GM12878 (cell line): ENCODE data around the gene C2CD4D. TPM values are rescaled to one million over a fixed set of nuclear protein-coding genes. Genes with fewer than 3 reads are reported as not detected.

Experiments
- ATAC-seq: fragments of 200-7000 bp; cut with Tn5 transposase; 3 replicates; pipeline ENCODE4 v1.9.1; 2020; ENCODE audit warnings: mild to moderate bottlenecking, moderate library complexity
- BruUV-seq: library from RNA; stranded (reverse); fragments of 400-500 nt; replicated peaks from 2 replicates; lab custom pipeline; 2021; lab: Mats Ljungman, UMichigan
- CTCF ChIA-PET: fragments of 300-600 bp; sonication (Branson Sonifier 250); formaldehyde crosslinking; extraction: SDS; loops from one replicate; lab custom pipeline; 2021; ENCODE audit warnings: inconsistent platforms; lab: Yijun Ruan, JAX
- POLR2A ChIA-PET: fragments of 350-600 bp; formaldehyde crosslinking; extraction: SDS; loops from one replicate; lab custom pipeline; 2021; ENCODE audit warnings: inconsistent platforms; lab: Charles Lee
- RAD21 ChIA-PET: fragments of 300-600 bp; sonication (Branson Sonifier 250); formaldehyde crosslinking; loops from one replicate; lab custom pipeline; 2023; ENCODE audit warnings: antibody characterized with exemption; ENCODE audit not compliant: unreplicated experiment; lab: Charles Lee
- SMC1A ChIA-PET: fragments of 300-600 bp; sonication (Branson Sonifier 250); formaldehyde crosslinking; loops from one replicate; lab custom pipeline; 2023; ENCODE audit not compliant: unreplicated experiment, uncharacterized antibody; lab: Charles Lee
- DNase-seq: peaks from one replicate; pipeline ENCODE4 v3.0.0-alpha.2; 2011; ENCODE audit warnings: low read depth, low spot score
- FAIRE-seq: peaks from 3 replicates; lab custom pipeline; 2011; peaks lifted over from hg19 to GRCh38; lab: Jason Lieb, UNC
- H2AFZ ChIP-seq: 2 replicates; pipeline ENCODE4 v1.6.0; 2011; ENCODE audit warnings: low read depth, low read length, control low read depth; ENCODE audit not compliant: control insufficient read depth
- H3K27ac ChIP-seq: 2 replicates; pipeline ENCODE4 v1.5.1; 2011; ENCODE audit warnings: control low read depth; ENCODE audit not compliant: control insufficient read depth, insufficient read depth
- H3K27me3 ChIP-seq, 2 experiments: replicated peaks in 1 of 2; 2 replicates each; pipeline versions ENCODE4 v1.6.0 to v1.6.1; 2011; ENCODE audit warnings: low read length in 1 of 2; ENCODE audit not compliant: control insufficient read depth in 2 of 2, insufficient read depth in 2 of 2
- H3K36me3 ChIP-seq, 2 experiments: 2 replicates each; pipeline ENCODE4 v1.5.1; 2011; ENCODE audit warnings: low read length in 1 of 2; ENCODE audit not compliant: control insufficient read depth in 2 of 2, insufficient read depth in 2 of 2
- H3K4me1 ChIP-seq: 2 replicates; pipeline ENCODE4 v1.6.1; 2011; ENCODE audit warnings: mild to moderate bottlenecking, low read length, moderate library complexity, mixed read lengths; ENCODE audit not compliant: control insufficient read depth, insufficient read depth
- H3K4me2 ChIP-seq: 2 replicates; pipeline ENCODE4 v1.6.0; 2011; ENCODE audit warnings: control low read depth; ENCODE audit not compliant: control insufficient read depth, insufficient read depth
- H3K4me3 ChIP-seq: fragments of 200-600 bp; sonication (generic); 2 replicates; pipeline ENCODE4 v1.5.1; 2016
- H3K79me2 ChIP-seq: 2 replicates; pipeline ENCODE4 v1.6.0; 2011; ENCODE audit warnings: low read length; ENCODE audit not compliant: control insufficient read depth, insufficient read depth
- H3K9ac ChIP-seq: 2 replicates; pipeline ENCODE4 v1.8.0; 2011; ENCODE audit warnings: low read length, control low read depth, mixed read lengths; ENCODE audit not compliant: control insufficient read depth, insufficient read depth
- H3K9me3 ChIP-seq: replicated peaks from 3 replicates; pipeline ENCODE4 v1.5.1; 2011; ENCODE audit warnings: mild to moderate bottlenecking, low read length; ENCODE audit not compliant: control insufficient read depth, insufficient read depth
- H4K20me1 ChIP-seq: 2 replicates; pipeline ENCODE4 v1.6.0; 2011; ENCODE audit not compliant: control insufficient read depth, insufficient read depth
- MYB ChIP-seq: fragments of 150-350 bp; IDR thresholded peaks from 2 replicates; pipeline ENCODE4 v1.6.1; 2014; ENCODE audit warnings: mild to moderate bottlenecking, low read depth, low read length, borderline replicate concordance
- NFYB ChIP-seq: IDR thresholded peaks from 2 replicates; pipeline ENCODE4 v1.6.1; 2011; ENCODE audit warnings: low read depth, mild to moderate bottlenecking, low read length, improper control_type of control experiment, moderate library complexity; ENCODE audit not compliant: insufficient read depth
- NR2C2 ChIP-seq: IDR thresholded peaks from 2 replicates; pipeline ENCODE4 v1.6.1; 2011; ENCODE audit warnings: borderline replicate concordance, low read depth; ENCODE audit not compliant: control insufficient read depth, insufficient read length
- POLR2AphosphoS5 ChIP-seq: IDR thresholded peaks from 2 replicates; pipeline ENCODE4 v1.6.1; 2011; ENCODE audit warnings: mild to moderate bottlenecking, low read length, inconsistent platforms
- RB1 ChIP-seq: fragments of 450-650 bp; formaldehyde crosslinking; IDR thresholded peaks from 2 replicates; pipeline ENCODE4 v1.6.1; 2017; ENCODE audit warnings: mild to moderate bottlenecking, borderline replicate concordance
- SMARCA5 ChIP-seq: fragments of 450-650 bp; IDR thresholded peaks from 2 replicates; pipeline ENCODE4 v1.6.1; 2017; ENCODE audit warnings: mild to moderate bottlenecking
- STAT1 ChIP-seq: fragments of 450-650 bp; conservative IDR thresholded peaks from 2 replicates; pipeline ENCODE4 v1.6.1; 2014; ENCODE audit warnings: antibody characterized with exemption, mild to moderate bottlenecking
- SUZ12 ChIP-seq: fragments of 200-600 bp; sonication (generic); IDR thresholded peaks from one replicate; pipeline ENCODE4 v1.6.1; 2018; ENCODE audit warnings: antibody characterized with exemption, mild to moderate bottlenecking; ENCODE audit not compliant: unreplicated experiment
- ZNF207 ChIP-seq: fragments of 450-650 bp; IDR thresholded peaks from 2 replicates; pipeline ENCODE4 v1.6.1; 2014; ENCODE audit warnings: antibody characterized with exemption, mild to moderate bottlenecking, borderline replicate concordance
- WGBS: methylation state at CpG from one replicate; pipeline ENCODE4 v1.1.6; 2016; ENCODE audit warnings: low lambda C conversion rate; ENCODE audit not compliant: insufficient replicate concordance, insufficient coverage; ENCODE audit errors: missing lambda C conversion rate; 5-methylcytosine and 5-hydroxymethylcytosine counted together
- in situ Hi-C: fragments of 300-500 bp; cut with MboI; formaldehyde crosslinking; loops from 9 replicates; pipeline ENCODE4 v1.14.3; 2018; ENCODE audit warnings: mixed read lengths
- intact Hi-C: fragments of 100-400 bp; cut with micrococcal nuclease; formaldehyde crosslinking; loops from one replicate; pipeline ENCODE4 v1.14.2; 2022; ENCODE audit not compliant: unreplicated experiment
- polyA plus RNA-seq, 11 experiments: library from polyadenylated mRNA; depleted of rRNA in 4 of 11; unstranded in 6 of 11; stranded (reverse) in 5 of 11; fragments of >200 nt; fragmentation: Nextera tagmentation in 4 of 11; fragmentation: Illumina TruSeq in 1 of 11; extraction: Ambion mirVana in 4 of 11; extraction: Trizol in 1 of 11; gene quantifications; 1 replicate in 1 of 11; 2 replicates in 10 of 11; pipeline versions ENCODE4 v1.2.1 to v1.2.3, GENCODE V29; 2011 to 2016; ENCODE audit warnings: inconsistent platforms in 2 of 11, missing spikeins in 2 of 11, low read depth in 1 of 11
- total RNA-seq, 4 experiments: library from RNA; depleted of rRNA in 3 of 4; stranded (reverse); fragments of >200 nt in 3 of 4; fragmentation: Illumina TruSeq in 1 of 4; extraction: Trizol in 1 of 4; gene quantifications; 2 replicates each; pipeline versions ENCODE4 v1.2.1 to v1.2.3, GENCODE V29; 2013 to 2021
- TF ChIP-seq, protein P1 (sequence below): IDR thresholded peaks from 2 replicates; pipeline ENCODE4 v1.6.1; 2012; ENCODE audit warnings: low read depth, low read length, improper control_type of control experiment
- TF ChIP-seq, protein P2 (sequence below): IDR thresholded peaks from 2 replicates; pipeline ENCODE4 v1.6.1; 2012; ENCODE audit warnings: mild to moderate bottlenecking, low read depth, low read length
- TF ChIP-seq, protein P3 (sequence below): fragments of 450-650 bp; IDR thresholded peaks from 2 replicates; pipeline ENCODE4 v1.6.1; 2014; ENCODE audit warnings: mild to moderate bottlenecking

C2CD4D gene
- total and polyA plus RNA-seq, 10 of the 15 experiments (the other 5 are each of a cell fraction or from before 2014, with no cell fraction given) = 0.03 to 0.67 (median 0.13) TPM; not detected in 4

DNA sequence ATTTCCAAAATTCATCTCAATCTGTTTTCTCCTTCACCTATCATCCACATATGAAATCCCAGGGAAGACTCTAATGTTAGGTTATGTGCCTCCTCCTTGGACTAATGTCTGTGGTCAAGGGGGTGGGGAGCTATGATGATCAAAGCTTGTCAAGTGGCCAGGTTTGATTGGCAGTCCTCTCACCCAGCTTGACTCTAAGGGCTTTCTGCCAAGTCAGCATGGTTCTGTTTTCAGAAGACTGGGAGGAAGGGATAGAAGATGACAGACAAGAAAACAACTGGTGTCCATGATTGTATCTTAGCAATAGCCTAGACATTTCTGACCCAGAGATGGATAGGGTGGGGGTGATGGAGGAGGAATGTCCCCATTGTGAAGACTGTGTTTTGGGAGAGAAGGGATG lies 23.0 kb upstream of the C2CD4D start:
- SMC1A ChIA-PET = interaction anchor here (1.1 kb wide), 1 partner anchor 9 kb away, joined by 3 read pairs; no protein-coding TSS in a partner anchor
- in situ Hi-C loops = no loop called here
- no peak for ATAC-seq
- no peak overlapping the region for H3K4me3 ChIP-seq
- H3K9me3 ChIP-seq = no peaks in the 10 kb centered on the region
- H3K27me3 ChIP-seq = peaks cover 0 to 3% of the 10 kb centered on the region in 2 experiments; a peak in 2 of 4 replicates
- no peak for FAIRE-seq
- no peak for DNase-seq
- H3K9ac ChIP-seq = no peak overlapping the region
- CTCF ChIA-PET = no interaction called here
- no peaks in the 10 kb centered on the region for H3K79me2 ChIP-seq
- peaks cover 9% of the 10 kb centered on the region for H3K4me1 ChIP-seq
- TF ChIP-seq NR2C2 (no peak), SMARCA5 (no peak), STAT1 (no peak), POLR2AphosphoS5 (no peak), NFYB (no peak)
- TF ChIP-seq, protein P1, sequence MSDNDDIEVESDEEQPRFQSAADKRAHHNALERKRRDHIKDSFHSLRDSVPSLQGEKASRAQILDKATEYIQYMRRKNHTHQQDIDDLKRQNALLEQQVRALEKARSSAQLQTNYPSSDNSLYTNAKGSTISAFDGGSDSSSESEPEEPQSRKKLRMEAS = no peak
- intact Hi-C loops = no loop called here
- RAD21 ChIA-PET = no interaction called here
- POLR2A ChIA-PET = no interaction called here
- no peak overlapping the region for H3K27ac ChIP-seq
- no TSS peak for BruUV-seq
- no peaks in the 10 kb centered on the region for H4K20me1 ChIP-seq
- no peak overlapping the region for H2AFZ ChIP-seq
- H3K36me3 ChIP-seq = no peaks in the 10 kb centered on the region
- H3K4me2 ChIP-seq = no peak overlapping the region

DNA sequence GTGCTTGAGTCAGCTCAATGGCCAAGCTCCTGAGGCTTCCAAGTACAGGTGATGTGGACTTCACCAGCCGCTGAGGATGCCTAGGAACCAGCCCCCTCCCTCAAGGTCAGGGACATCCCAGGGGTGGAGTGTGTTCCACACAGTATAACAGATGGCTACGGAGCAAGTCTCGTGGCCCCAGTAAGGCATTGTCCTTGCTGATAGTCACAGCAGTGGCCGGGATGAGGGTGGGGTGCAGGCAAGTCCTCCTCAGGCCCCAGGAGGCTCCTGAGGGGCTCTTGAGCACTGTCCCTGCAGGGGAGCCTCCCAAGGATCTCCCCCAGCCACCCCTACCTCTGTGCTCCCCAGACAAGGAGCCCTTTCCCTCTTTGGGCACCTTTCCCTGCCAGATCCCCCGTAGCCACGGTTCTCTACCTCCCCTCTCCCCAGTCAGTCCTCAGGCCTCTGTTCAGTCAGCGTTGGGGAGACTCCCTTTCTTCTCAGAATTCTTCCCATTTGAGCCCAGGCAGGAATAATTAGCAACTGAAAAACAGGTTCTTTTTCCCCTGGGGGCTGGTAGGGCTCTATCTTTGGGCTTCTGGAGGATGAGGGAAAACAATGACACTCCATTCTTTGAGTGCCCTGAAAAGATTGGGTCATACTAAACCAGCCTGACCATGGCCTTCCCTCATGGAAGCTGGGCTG lies 21.0 kb upstream of the C2CD4D start:
- H3K9me3 ChIP-seq = no peaks in the 10 kb centered on the region
- in situ Hi-C loops = no loop called here
- no TSS peak for BruUV-seq
- FAIRE-seq (no peak), DNase-seq (no peak), ATAC-seq (no peak; the same call in 2 of the 3 replicates)
- peaks cover 9% of the 10 kb centered on the region for H3K4me1 ChIP-seq
- no peaks in the 10 kb centered on the region for H3K36me3 ChIP-seq
- 17% methylated on average over 5 of the region's 7 CpGs for WGBS
- no peak overlapping the region for H3K4me3 ChIP-seq
- H3K79me2 ChIP-seq = no peaks in the 10 kb centered on the region
- SMC1A ChIA-PET = interaction anchor here (2.3 kb wide), 1 partner anchor 20 kb away, joined by 6 read pairs; the partner anchor contains the start of gene C2CD4D
- intact Hi-C loops = no loop called here
- POLR2A ChIA-PET = interaction anchor here (1.2 kb wide), 1 partner anchor 21 kb away, joined by 9 read pairs; the partner anchor contains the start of gene C2CD4D
- RAD21 ChIA-PET = interaction anchor here (0.9 to 2.7 kb wide), 4 partner anchors 11 to 141 kb away, joined by 4 to 10 read pairs (median 6); partner anchors contain the start of gene C2CD4D
- no peaks in the 10 kb centered on the region for H4K20me1 ChIP-seq
- H3K27ac ChIP-seq = no peak overlapping the region
- H2AFZ ChIP-seq = no peak overlapping the region
- no peak overlapping the region for H3K9ac ChIP-seq
- no peak overlapping the region for H3K4me2 ChIP-seq
- CTCF ChIA-PET = interaction anchor here (1.2 kb wide), 1 partner anchor 21 kb away, joined by 6 read pairs; no protein-coding TSS in a partner anchor
- H3K27me3 ChIP-seq = peaks cover 0 to 3% of the 10 kb centered on the region in 2 experiments; a peak in 2 of 4 replicates
- TF ChIP-seq, protein P2, sequence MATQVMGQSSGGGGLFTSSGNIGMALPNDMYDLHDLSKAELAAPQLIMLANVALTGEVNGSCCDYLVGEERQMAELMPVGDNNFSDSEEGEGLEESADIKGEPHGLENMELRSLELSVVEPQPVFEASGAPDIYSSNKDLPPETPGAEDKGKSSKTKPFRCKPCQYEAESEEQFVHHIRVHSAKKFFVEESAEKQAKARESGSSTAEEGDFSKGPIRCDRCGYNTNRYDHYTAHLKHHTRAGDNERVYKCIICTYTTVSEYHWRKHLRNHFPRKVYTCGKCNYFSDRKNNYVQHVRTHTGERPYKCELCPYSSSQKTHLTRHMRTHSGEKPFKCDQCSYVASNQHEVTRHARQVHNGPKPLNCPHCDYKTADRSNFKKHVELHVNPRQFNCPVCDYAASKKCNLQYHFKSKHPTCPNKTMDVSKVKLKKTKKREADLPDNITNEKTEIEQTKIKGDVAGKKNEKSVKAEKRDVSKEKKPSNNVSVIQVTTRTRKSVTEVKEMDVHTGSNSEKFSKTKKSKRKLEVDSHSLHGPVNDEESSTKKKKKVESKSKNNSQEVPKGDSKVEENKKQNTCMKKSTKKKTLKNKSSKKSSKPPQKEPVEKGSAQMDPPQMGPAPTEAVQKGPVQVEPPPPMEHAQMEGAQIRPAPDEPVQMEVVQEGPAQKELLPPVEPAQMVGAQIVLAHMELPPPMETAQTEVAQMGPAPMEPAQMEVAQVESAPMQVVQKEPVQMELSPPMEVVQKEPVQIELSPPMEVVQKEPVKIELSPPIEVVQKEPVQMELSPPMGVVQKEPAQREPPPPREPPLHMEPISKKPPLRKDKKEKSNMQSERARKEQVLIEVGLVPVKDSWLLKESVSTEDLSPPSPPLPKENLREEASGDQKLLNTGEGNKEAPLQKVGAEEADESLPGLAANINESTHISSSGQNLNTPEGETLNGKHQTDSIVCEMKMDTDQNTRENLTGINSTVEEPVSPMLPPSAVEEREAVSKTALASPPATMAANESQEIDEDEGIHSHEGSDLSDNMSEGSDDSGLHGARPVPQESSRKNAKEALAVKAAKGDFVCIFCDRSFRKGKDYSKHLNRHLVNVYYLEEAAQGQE = no peak
- TF ChIP-seq, protein P3, sequence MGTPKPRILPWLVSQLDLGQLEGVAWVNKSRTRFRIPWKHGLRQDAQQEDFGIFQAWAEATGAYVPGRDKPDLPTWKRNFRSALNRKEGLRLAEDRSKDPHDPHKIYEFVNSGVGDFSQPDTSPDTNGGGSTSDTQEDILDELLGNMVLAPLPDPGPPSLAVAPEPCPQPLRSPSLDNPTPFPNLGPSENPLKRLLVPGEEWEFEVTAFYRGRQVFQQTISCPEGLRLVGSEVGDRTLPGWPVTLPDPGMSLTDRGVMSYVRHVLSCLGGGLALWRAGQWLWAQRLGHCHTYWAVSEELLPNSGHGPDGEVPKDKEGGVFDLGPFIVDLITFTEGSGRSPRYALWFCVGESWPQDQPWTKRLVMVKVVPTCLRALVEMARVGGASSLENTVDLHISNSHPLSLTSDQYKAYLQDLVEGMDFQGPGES = no peak
- TF ChIP-seq ZNF207 (no peak), SUZ12 (no peak), MYB (no peak), RB1 (no peak)
